ENCODE results near the gene SMARCAL1. TPM values are rescaled to one million over a fixed set of nuclear protein-coding genes. Genes with fewer than 3 reads are reported as not detected.

SMARCAL1 gene
- total RNA-seq, 1 donor from 2014 or later = 135 TPM

- Histone ChIP-seq H3K36me3 (ENCODE audit: control insufficient read depth, insufficient read depth, low read length) (peaks cover 2% of the 10 kb centered on the region), H3K27me3 (ENCODE audit: control insufficient read depth, insufficient read depth, low read length) (no peaks in the 10 kb centered on the region), H3K4me3 (ENCODE audit: low read depth, low read length) (peak overlapping the region; percentile 76)
- TF ChIP-seq CTCF (IDR thresholded peaks at IDR 0.05; ENCODE audit: insufficient read depth, low read length, poor library complexity, severe bottlenecking) = no peak
- DNase-seq (ENCODE audit: low read depth) = no peak
Measured at GRCh38 chr2:216497382-216498069, 85.2 kb downstream of the SMARCAL1 start.

- TF ChIP-seq CTCF (IDR thresholded peaks at IDR 0.05; ENCODE audit: insufficient read depth, low read length, poor library complexity, severe bottlenecking) = no peak
- DNase-seq (ENCODE audit: low read depth) = no peak
- peaks cover 2% of the 10 kb centered on the region for H3K36me3 ChIP-seq (ENCODE audit: control insufficient read depth, insufficient read depth, low read length)
Measured at GRCh38 chr2:216498070-216498378, 85.7 kb downstream of the SMARCAL1 start.

GRCh38 chr2:216498379-216499352, 86.4 kb downstream of the SMARCAL1 start, which contains the start of gene RPL37A:
Gene RPL37A, plus strand, starts transcription at chr2:216498844. Its CDS starts 31 bp downstream, at chr2:216498875.
- no peak for TF ChIP-seq CTCF (IDR thresholded peaks at IDR 0.05; ENCODE audit: insufficient read depth, low read length, poor library complexity, severe bottlenecking)
- peak; percentile 87 for DNase-seq (ENCODE audit: low read depth)

More at GRCh38 chr2:216498070-216498378, 85.7 kb downstream of the SMARCAL1 start:
- Histone ChIP-seq H3K4me3 (ENCODE audit: low read depth, low read length) (peak overlapping the region; percentile 76), H3K27me3 (ENCODE audit: control insufficient read depth, insufficient read depth, low read length) (no peaks in the 10 kb centered on the region)

GRCh38 chr2:216499641-216500218, 87.4 kb downstream of the SMARCAL1 start:
- DNase-seq (ENCODE audit: low read depth) = no peak
- peaks cover 2% of the 10 kb centered on the region for H3K36me3 ChIP-seq (ENCODE audit: control insufficient read depth, insufficient read depth, low read length)
- H3K4me3 ChIP-seq (ENCODE audit: low read depth, low read length) = peak overlapping the region; percentile 76
- no peaks in the 10 kb centered on the region for H3K27me3 ChIP-seq (ENCODE audit: control insufficient read depth, insufficient read depth, low read length)
- no peak for TF ChIP-seq CTCF (IDR thresholded peaks at IDR 0.05; ENCODE audit: insufficient read depth, low read length, poor library complexity, severe bottlenecking)

More at GRCh38 chr2:216498379-216499352, 86.4 kb downstream of the SMARCAL1 start, which contains the start of gene RPL37A:
- H3K4me3 ChIP-seq (ENCODE audit: low read depth, low read length) = peak within 1 kb of the TSS; percentile 76
- H3K27me3 ChIP-seq (ENCODE audit: control insufficient read depth, insufficient read depth, low read length) = no peaks in the 10 kb centered on the region
- H3K36me3 ChIP-seq (ENCODE audit: control insufficient read depth, insufficient read depth, low read length) = peaks cover 2% of the 10 kb centered on the region

- TF ChIP-seq CTCF (IDR thresholded peaks at IDR 0.05; ENCODE audit: insufficient read depth, low read length, poor library complexity, severe bottlenecking) = no peak
- H3K36me3 ChIP-seq (ENCODE audit: control insufficient read depth, insufficient read depth, low read length) = peaks cover 2% of the 10 kb centered on the region
- H3K27me3 ChIP-seq (ENCODE audit: control insufficient read depth, insufficient read depth, low read length) = no peaks in the 10 kb centered on the region
- no peak for DNase-seq (ENCODE audit: low read depth)
- H3K4me3 ChIP-seq (ENCODE audit: low read depth, low read length) = peak overlapping the region; percentile 76
Measured at GRCh38 chr2:216500572-216500971, 88.3 kb downstream of the SMARCAL1 start.
